Panc1 (cell line): ENCODE measurements around the gene GALNT13. TPM values are rescaled to one million over a fixed set of nuclear protein-coding genes. Genes with fewer than 3 reads are reported as not detected.

ENCODE experiments used
- ATAC-seq: fragments of 200-7000 bp; cut with Tn5 transposase; 2 replicates; pipeline ENCODE4 v1.9.1; 2020; ENCODE audit warnings: mild to moderate bottlenecking, moderate library complexity
- BruUV-seq: library from RNA; stranded (reverse); fragments of 400-500 nt; replicated peaks from 2 replicates; lab custom pipeline; 2021; lab: Mats Ljungman, UMichigan
- CTCF ChIA-PET: fragments of 300-600 bp; sonication (Branson Sonifier 250); formaldehyde crosslinking; loops from one replicate; lab custom pipeline; 2022; ENCODE audit warnings: antibody characterized with exemption; lab: Charles Lee
- POLR2A ChIA-PET: fragments of 300-600 bp; sonication (Branson Sonifier 250); formaldehyde crosslinking; loops from one replicate; lab custom pipeline; 2022; ENCODE audit warnings: antibody characterized with exemption; lab: Charles Lee
- DNase-seq: peaks from one replicate; pipeline ENCODE4 v3.0.0-alpha.2; 2010; ENCODE audit warnings: low read depth, low spot score
- H3K27ac ChIP-seq: 2 replicates; pipeline ENCODE4 v1.5.1; 2011; ENCODE audit warnings: mild to moderate bottlenecking, low read length, inconsistent platforms
- H3K27me3 ChIP-seq: fragments of 200-500 bp; sonication (Bioruptor generic); 2 replicates; pipeline ENCODE4 v1.6.0; 2014; ENCODE audit warnings: low read length, inconsistent platforms; ENCODE audit not compliant: control insufficient read depth, insufficient read depth
- H3K36me3 ChIP-seq: fragments of 200-500 bp; sonication (Bioruptor generic); 2 replicates; pipeline ENCODE4 v1.5.1; 2014; ENCODE audit warnings: inconsistent platforms, mild to moderate bottlenecking, low read length, moderate library complexity; ENCODE audit not compliant: control insufficient read depth, insufficient read depth
- H3K4me1 ChIP-seq: 2 replicates; pipeline ENCODE4 v1.5.1; 2011; ENCODE audit warnings: inconsistent platforms, mild to moderate bottlenecking, low read length, moderate library complexity; ENCODE audit not compliant: control insufficient read depth, insufficient read depth
- H3K4me3 ChIP-seq, 2 experiments: 2 replicates each; pipeline ENCODE4 v1.5.1; 2011 to 2012; ENCODE audit warnings: low read depth in 2 of 2, low read length in 2 of 2, mild to moderate bottlenecking in 2 of 2, inconsistent platforms in 1 of 2, moderate library complexity in 1 of 2
- H3K9me3 ChIP-seq: fragments of 200-500 bp; sonication (Bioruptor generic); 2 replicates; pipeline ENCODE4 v1.5.1; 2014; ENCODE audit warnings: low read depth, mild to moderate bottlenecking, inconsistent platforms, low read length, moderate library complexity; ENCODE audit not compliant: control insufficient read depth, insufficient read depth
- CTCF ChIP-seq: fragments of 450-650 bp; IDR thresholded peaks from 2 replicates; pipeline ENCODE4 v1.5.1; 2017; ENCODE audit warnings: mild to moderate bottlenecking
- POLR2AphosphoS5 ChIP-seq: IDR thresholded peaks from 2 replicates; pipeline ENCODE4 v1.6.1; 2012; ENCODE audit warnings: mild to moderate bottlenecking, low read depth, low read length, moderate library complexity
- REST ChIP-seq, 2 experiments: IDR thresholded peaks; 2 replicates each; pipeline ENCODE4 v1.6.1; 2011 to 2012; ENCODE audit warnings: low read depth in 2 of 2, control low read depth in 1 of 2, low read length in 1 of 2, mild to moderate bottlenecking in 1 of 2, moderate library complexity in 1 of 2; ENCODE audit not compliant: insufficient read depth in 1 of 2
- SIN3A ChIP-seq: IDR thresholded peaks from 2 replicates; pipeline ENCODE4 v1.6.1; 2012; ENCODE audit warnings: low read depth, mild to moderate bottlenecking, low read length, moderate library complexity, borderline replicate concordance; ENCODE audit not compliant: insufficient read depth
- TCF7L2 ChIP-seq: IDR thresholded peaks from 2 replicates; pipeline ENCODE4 v1.6.1; 2011; ENCODE audit warnings: mild to moderate bottlenecking, low read depth, low read length, inconsistent platforms
- in situ Hi-C: cut with HindIII; loops from 2 replicates; pipeline ENCODE4 v1.10.0; 2016; ENCODE audit warnings: low sequenced_read_pairs, low pct_unique_long_range_greater_than_20kb
- intact Hi-C: fragments of 100-400 bp; cut with micrococcal nuclease; formaldehyde crosslinking; loops from one replicate; pipeline ENCODE4 v1.10.0; 2022; ENCODE audit not compliant: unreplicated experiment
- total RNA-seq: library from RNA; stranded (reverse); gene quantifications from one replicate; pipeline ENCODE4 v1.2.1, GENCODE V29; 2021; ENCODE audit not compliant: unreplicated experiment

GALNT13 gene
- total RNA-seq, 1 experiment from 2014 or later: not detected

DNA sequence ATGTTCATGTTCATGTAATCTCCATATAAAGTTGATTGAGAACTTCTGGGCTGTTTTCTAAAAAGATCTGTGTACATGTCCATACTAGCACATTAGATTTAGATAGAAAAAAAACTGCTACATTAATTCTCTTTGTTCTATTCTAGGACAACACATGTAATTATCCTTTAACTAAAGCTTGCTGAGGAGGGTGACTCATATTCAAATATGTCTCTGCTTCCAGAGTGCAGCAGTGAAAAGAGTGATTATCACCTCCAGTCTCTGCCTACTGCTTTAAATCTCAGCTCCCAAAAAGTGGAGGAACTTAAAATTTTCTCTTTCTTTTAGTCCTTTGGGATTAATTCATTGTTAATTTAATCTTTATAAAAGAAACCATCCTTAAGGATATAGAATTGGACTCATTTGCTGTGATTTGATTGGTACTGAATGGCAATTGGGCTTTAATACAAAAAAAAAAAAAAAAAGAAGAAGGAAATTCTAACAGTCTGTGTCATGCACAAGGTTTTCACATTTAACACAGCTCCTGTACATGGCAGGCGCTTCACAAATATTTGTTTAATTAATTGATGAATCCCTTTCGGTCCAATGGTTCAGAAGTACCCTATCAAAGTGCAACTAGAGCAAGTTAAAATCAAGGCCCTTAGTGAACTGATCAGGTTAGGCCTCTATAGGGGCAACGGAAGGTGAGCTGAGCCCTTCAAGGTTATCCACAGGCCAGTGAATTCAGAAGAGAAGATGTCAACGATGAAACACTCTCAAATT lies 612.8 kb downstream of the GALNT13 start:
- no peak for ATAC-seq
- no peak for DNase-seq
- in situ Hi-C loops: no loop called here
- no peaks in the 10 kb centered on the region for H3K27me3 ChIP-seq
- H3K4me1 ChIP-seq: no peaks in the 10 kb centered on the region
- POLR2A ChIA-PET: interaction anchor here (0.6 kb wide), 1 partner anchor 1757 kb away, joined by 6 read pairs; no protein-coding TSS in a partner anchor
- H3K36me3 ChIP-seq: no peaks in the 10 kb centered on the region
- BruUV-seq: no TSS peak
- no peak overlapping the region for H3K4me3 ChIP-seq
- TF ChIP-seq POLR2AphosphoS5 (no peak), CTCF (no peak), SIN3A (no peak), REST (IDR thresholded peaks at IDR 0.05; ENCODE audit: insufficient read depth in 1 of 2, low read depth in 2 of 2, low read length in 1 of 2) (no peak), TCF7L2 (no peak)
- no peak overlapping the region for H3K27ac ChIP-seq
- intact Hi-C loops: no loop called here
- CTCF ChIA-PET: no interaction called here
- no peaks in the 10 kb centered on the region for H3K9me3 ChIP-seq

DNA sequence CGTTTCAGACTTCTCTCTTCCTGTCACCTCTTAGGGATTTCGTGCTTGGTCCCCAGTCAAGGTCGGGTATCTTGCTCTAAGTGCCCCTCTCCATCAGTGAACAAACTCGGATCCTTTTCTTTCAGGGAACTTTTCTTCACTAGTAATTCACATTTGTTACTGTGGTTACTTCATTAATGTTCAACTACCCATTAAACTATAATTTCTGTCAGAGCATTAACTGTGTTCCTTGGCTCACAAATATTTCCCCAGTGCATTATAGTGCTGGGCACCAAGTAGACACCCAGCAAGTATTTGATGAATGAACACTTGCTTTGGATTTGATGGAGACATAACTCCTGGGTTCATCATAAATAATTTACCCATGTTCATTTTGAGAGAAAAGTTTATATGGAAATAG lies 617.1 kb downstream of the GALNT13 start:
- Histone ChIP-seq H3K4me1 (no peaks in the 10 kb centered on the region), H3K27ac (no peak overlapping the region), H3K27me3 (no peaks in the 10 kb centered on the region), H3K4me3 (no peak overlapping the region), H3K36me3 (no peaks in the 10 kb centered on the region), H3K9me3 (no peaks in the 10 kb centered on the region)
- CTCF ChIA-PET: no interaction called here
- POLR2A ChIA-PET: no interaction called here
- in situ Hi-C loops (no loop called here), intact Hi-C loops (no loop called here)
- DNase-seq (no peak), ATAC-seq (no peak)
- no peak for TF ChIP-seq CTCF
- TF ChIP-seq SIN3A: no peak
- TF ChIP-seq TCF7L2: no peak
- TF ChIP-seq POLR2AphosphoS5: no peak
- TF ChIP-seq REST (IDR thresholded peaks at IDR 0.05; ENCODE audit: insufficient read depth in 1 of 2, low read depth in 2 of 2, low read length in 1 of 2): no peak
- no TSS peak for BruUV-seq
